K562 (cell line): ENCODE data around the gene NLK. TPM values are rescaled to one million over a fixed set of nuclear protein-coding genes. Genes with fewer than 3 reads are reported as not detected.

Source experiments
- ATAC-seq: fragments of 200-7000 bp; cut with Tn5 transposase; 3 replicates; pipeline ENCODE4 v1.9.1; 2020; ENCODE audit warnings: moderate library complexity
- BruUV-seq: library from RNA; stranded (reverse); fragments of 400-500 nt; replicated peaks from 2 replicates; lab custom pipeline; 2021; lab: Mats Ljungman, UMichigan
- CTCF ChIA-PET: fragments of 300-600 bp; formaldehyde crosslinking; extraction: SDS; loops from one replicate; lab custom pipeline; 2021; ENCODE audit warnings: low intra/inter-chr PET ratio; lab: Yijun Ruan, JAX
- POLR2A ChIA-PET: fragments of 300-600, 350-650 bp; sonication (Branson Sonifier 250); formaldehyde crosslinking; extraction: SDS; loops from one replicate; lab custom pipeline; 2021; ENCODE audit warnings: antibody characterized with exemption, inconsistent platforms; lab: Yijun Ruan, JAX
- DNase-seq, 4 experiments: peaks; one replicate each; pipeline versions ENCODE4 v3.0.0 to v3.0.0-alpha.2; 2011 to 2018; ENCODE audit warnings: low spot score in 3 of 4, mixed read lengths in 3 of 4; ENCODE audit errors: extremely low read depth in 1 of 4
- FAIRE-seq: peaks from 2 replicates; lab custom pipeline; 2011; peaks lifted over from hg19 to GRCh38; lab: Jason Lieb, UNC
- H2AFZ ChIP-seq: 2 replicates; pipeline ENCODE4 v1.6.0; 2011; ENCODE audit warnings: low read depth, low read length, control low read depth, inconsistent platforms
- H3K27ac ChIP-seq: fragments of 200-600 bp; 3 replicates; pipeline ENCODE4 v1.8.0; 2011; ENCODE audit warnings: low read depth, mild to moderate bottlenecking, control low read depth, inconsistent platforms, low read length, moderate library complexity, mixed read lengths; ENCODE audit errors: extremely low read depth
- H3K27me3 ChIP-seq, 2 experiments: fragments of 300-600 bp in 1 of 2; 2 replicates in 1 of 2; 3 replicates in 1 of 2; pipeline versions ENCODE4 v1.6.0 to v1.8.0; 2011; ENCODE audit warnings: inconsistent platforms in 2 of 2, low read length in 2 of 2, mild to moderate bottlenecking in 1 of 2, mixed read lengths in 1 of 2, moderate library complexity in 1 of 2; ENCODE audit not compliant: control insufficient read depth in 2 of 2, insufficient read depth in 2 of 2
- H3K36me3 ChIP-seq: fragments of 300-600 bp; 3 replicates; pipeline ENCODE4 v1.8.0; 2011; ENCODE audit warnings: mild to moderate bottlenecking, low read length, inconsistent platforms; ENCODE audit not compliant: control insufficient read depth, insufficient read depth
- H3K4me1 ChIP-seq, 2 experiments: fragments of 200-600 bp in 1 of 2; replicated peaks in 1 of 2; 2 replicates in 1 of 2; 3 replicates in 1 of 2; pipeline versions ENCODE4 v1.5.1 to v1.8.0; 2011; ENCODE audit warnings: inconsistent platforms in 2 of 2, low read length in 2 of 2, mild to moderate bottlenecking in 1 of 2, mixed read lengths in 1 of 2, moderate library complexity in 1 of 2; ENCODE audit not compliant: control insufficient read depth in 2 of 2, insufficient read depth in 2 of 2
- H3K4me2 ChIP-seq: 2 replicates; pipeline ENCODE4 v1.6.1; 2011; ENCODE audit warnings: low read length, control low read depth, inconsistent platforms, mixed read lengths; ENCODE audit not compliant: insufficient read depth
- H3K4me3 ChIP-seq: fragments of 200-600 bp; sonication (generic), shearing (Covaris generic); 2 replicates; pipeline ENCODE4 v1.5.1; 2016; ENCODE audit warnings: control low read depth, inconsistent platforms
- H3K79me2 ChIP-seq: fragments of 200-600 bp; 3 replicates; pipeline ENCODE4 v1.8.0; 2011; ENCODE audit warnings: low read length, inconsistent platforms; ENCODE audit not compliant: control insufficient read depth, insufficient read depth
- H3K9ac ChIP-seq, 2 experiments: 2 replicates each; pipeline versions ENCODE4 v1.6.0 to v1.6.1; 2011; ENCODE audit warnings: low read depth in 2 of 2, low read length in 2 of 2, control low read depth in 1 of 2, inconsistent platforms in 1 of 2, mild to moderate bottlenecking in 1 of 2, mixed read lengths in 1 of 2; ENCODE audit not compliant: insufficient read depth in 1 of 2
- H3K9me1 ChIP-seq: one replicate; pipeline ENCODE4 v1.6.0; 2011; ENCODE audit warnings: inconsistent platforms, mild to moderate bottlenecking, low read length, moderate library complexity; ENCODE audit not compliant: control insufficient read depth, insufficient read depth
- H3K9me3 ChIP-seq: replicated peaks from 2 replicates; pipeline ENCODE4 v1.5.1; 2011; ENCODE audit warnings: low read depth, low read length, inconsistent platforms; ENCODE audit not compliant: control insufficient read depth, insufficient read depth
- H4K20me1 ChIP-seq: replicated peaks from 2 replicates; pipeline ENCODE4 v1.6.1; 2011; ENCODE audit warnings: low read length, inconsistent platforms, mixed read lengths; ENCODE audit not compliant: control insufficient read depth, insufficient read depth
- ATF2 ChIP-seq: sonication (generic); formaldehyde crosslinking; IDR thresholded peaks from 2 replicates; pipeline ENCODE4 v1.8.1; 2022; ENCODE audit warnings: missing genetic modification reagents
- CCNT2 ChIP-seq: IDR thresholded peaks from 2 replicates; pipeline ENCODE4 v1.6.1; 2011; ENCODE audit warnings: borderline replicate concordance, low read depth, mild to moderate bottlenecking, moderate library complexity, mixed read lengths, low read length; ENCODE audit not compliant: insufficient read length; ENCODE audit errors: extremely low read depth
- ETV5 ChIP-seq: sonication (generic); formaldehyde crosslinking; IDR thresholded peaks from 2 replicates; pipeline ENCODE4 v1.4.0; 2020; ENCODE audit warnings: low read depth, mild to moderate bottlenecking, missing genetic modification reagents
- GABPA ChIP-seq: fragments of 200-800 bp; sonication (Bioruptor generic); conservative IDR thresholded peaks from 2 replicates; pipeline ENCODE4 v1.6.1; 2016; ENCODE audit warnings: low read depth, missing genetic modification characterization, missing compliant biosample characterization
- HDAC1 ChIP-seq, 2 experiments: fragments of 450-650 bp; IDR thresholded peaks; 2 replicates each; pipeline ENCODE4 v1.6.1; 2016 to 2017; ENCODE audit warnings: inconsistent platforms in 1 of 2, mild to moderate bottlenecking in 1 of 2, moderate library complexity in 1 of 2
- HES1 ChIP-seq: fragments of 450-650 bp; IDR thresholded peaks from 2 replicates; pipeline ENCODE4 v1.6.1; 2016; ENCODE audit warnings: low read depth, mild to moderate bottlenecking, moderate library complexity
- HINFP ChIP-seq: fragments of 450-650 bp; conservative IDR thresholded peaks from 2 replicates; pipeline ENCODE4 v1.6.1; 2016; ENCODE audit warnings: missing genetic modification characterization, low read depth, mild to moderate bottlenecking, control low read depth, missing compliant biosample characterization
- HMG20A ChIP-seq: fragments of 450-650 bp; formaldehyde crosslinking; conservative IDR thresholded peaks from 2 replicates; pipeline ENCODE4 v1.4.0; 2020; ENCODE audit warnings: mild to moderate bottlenecking, mixed read lengths
- KLF13 ChIP-seq: fragments of 450-650 bp; IDR thresholded peaks from 2 replicates; pipeline ENCODE4 v1.6.1; 2016; ENCODE audit warnings: missing genetic modification characterization, low read depth, mild to moderate bottlenecking, missing compliant biosample characterization, moderate library complexity, borderline replicate concordance
- MYNN ChIP-seq, 2 experiments: sonication (generic); formaldehyde crosslinking in 1 of 2; IDR thresholded peaks; 2 replicates each; pipeline versions ENCODE4 v1.5.0 to v1.6.1; 2016 to 2020; ENCODE audit warnings: antibody characterized with exemption in 1 of 2, missing genetic modification reagents in 1 of 2
- NFE2 ChIP-seq: IDR thresholded peaks from 2 replicates; pipeline ENCODE4 v1.6.1; 2014; ENCODE audit warnings: antibody characterized with exemption, low read depth
- NR2C1 ChIP-seq, 2 experiments: fragments of 450-650 bp; IDR thresholded peaks; 2 replicates each; pipeline ENCODE4 v1.6.1; 2017; ENCODE audit warnings: mild to moderate bottlenecking in 2 of 2, antibody characterized with exemption in 1 of 2, inconsistent platforms in 1 of 2, missing compliant biosample characterization in 1 of 2, missing genetic modification characterization in 1 of 2
- POLR2AphosphoS2 ChIP-seq: IDR thresholded peaks from 2 replicates; pipeline ENCODE4 v1.6.1; 2012; ENCODE audit warnings: low read length, improper control_type of control experiment
- ZFP36 ChIP-seq: fragments of 150-350 bp; IDR thresholded peaks from 2 replicates; pipeline ENCODE4 v1.6.1; 2018; ENCODE audit warnings: low read length, low read depth; ENCODE audit not compliant: partially characterized antibody
- ZNF507 ChIP-seq: conservative IDR thresholded peaks from 2 replicates; pipeline ENCODE4 v1.6.1; 2017; ENCODE audit warnings: missing genetic modification characterization, missing compliant biosample characterization
- WGBS: fragments of 100-300 bp; shearing (Covaris generic); methylation state at CpG from one replicate; pipeline ENCODE4 v1.1.6; 2016; ENCODE audit warnings: low coverage, mixed read lengths; ENCODE audit not compliant: insufficient coverage; ENCODE audit errors: missing lambda C conversion rate; 5-methylcytosine and 5-hydroxymethylcytosine counted together
- in situ Hi-C: fragments of 300-500 bp; cut with MboI; formaldehyde crosslinking; loops from 4 replicates; pipeline ENCODE4 v1.15.0; 2018; ENCODE audit warnings: inconsistent platforms, mixed read lengths
- intact Hi-C: fragments of 100-400 bp; cut with micrococcal nuclease; formaldehyde crosslinking; loops from 2 replicates; pipeline ENCODE4 v1.14.2; 2022
- polyA plus RNA-seq, 8 experiments: library from polyadenylated mRNA; depleted of rRNA in 4 of 8; stranded (reverse) in 5 of 8; unstranded in 3 of 8; fragments of >200 nt; fragmentation: Nextera tagmentation in 2 of 8; fragmentation: Illumina TruSeq in 1 of 8; extraction: Ambion mirVana in 2 of 8; extraction: Trizol in 1 of 8; gene quantifications; 2 replicates each; pipeline versions ENCODE4 v1.2.1 to v1.2.3, GENCODE V29; 2011 to 2014; ENCODE audit warnings: inconsistent platforms in 1 of 8, missing spikeins in 1 of 8
- total RNA-seq, 7 experiments: library from RNA; depleted of rRNA in 6 of 7; stranded (reverse); fragments of >200 nt in 6 of 7; fragmentation: Illumina TruSeq in 2 of 7; extraction: Trizol in 2 of 7; gene quantifications; 2 replicates each; pipeline versions ENCODE4 v1.2.1 to v1.2.3, GENCODE V29; 2011 to 2021; ENCODE audit warnings: low replicate concordance in 1 of 7

The NLK gene
- total and polyA plus RNA-seq, 9 of the 15 experiments (the other 6 are each of a cell fraction or from before 2014, with no cell fraction given) = 10.9 to 59.6 (median 26.7) TPM

- ChIA-PET POLR2A (interaction anchor here (0.6 kb wide), 1 partner anchor 108 kb away, joined by 3 read pairs; no protein-coding TSS in a partner anchor), CTCF (no interaction called here)
- no peaks in the 10 kb centered on the region for H3K9me3 ChIP-seq
- no peaks in the 10 kb centered on the region for H3K4me1 ChIP-seq
- no peaks in the 10 kb centered on the region for H3K36me3 ChIP-seq
- no peaks in the 10 kb centered on the region for H3K9me1 ChIP-seq
- WGBS = 28% methylated on average over 3 of the region's 3 CpGs
- H2AFZ ChIP-seq = no peak overlapping the region
- no TSS peak for BruUV-seq
- ATAC-seq (peak; percentile 43), DNase-seq (no peak), FAIRE-seq (no peak)
- H3K27ac ChIP-seq = no peak overlapping the region
- TF ChIP-seq GABPA (tag) = no peak
- TF ChIP-seq ZNF507 (tag) = no peak
- no peak for TF ChIP-seq HINFP (tag)
- no peak for TF ChIP-seq ZFP36
- TF ChIP-seq POLR2AphosphoS2 = no peak
- TF ChIP-seq ATF2 (CRISPR knock-in tag) = no peak
- no peak for TF ChIP-seq HES1
- TF ChIP-seq NFE2 = no peak
- TF ChIP-seq NR2C1 (IDR thresholded peaks at IDR 0.05) = no peak
- TF ChIP-seq NR2C1 (tag; IDR thresholded peaks at IDR 0.05) = no peak
- no peak for TF ChIP-seq HMG20A
- no peak for TF ChIP-seq MYNN (IDR thresholded peaks at IDR 0.05)
- TF ChIP-seq MYNN (CRISPR knock-in tag; IDR thresholded peaks at IDR 0.05) = no peak
- no peak for TF ChIP-seq CCNT2
- TF ChIP-seq KLF13 (tag) = no peak
- TF ChIP-seq HDAC1 (IDR thresholded peaks at IDR 0.05) = no peak
- TF ChIP-seq ETV5 (CRISPR knock-in tag) = no peak
- intact Hi-C loops (no loop called here), in situ Hi-C loops (no loop called here)
- H3K9ac ChIP-seq = no peak overlapping the region
- H3K4me2 ChIP-seq = no peak overlapping the region
- H4K20me1 ChIP-seq = no peaks in the 10 kb centered on the region
- H3K79me2 ChIP-seq = no peaks in the 10 kb centered on the region
- H3K4me3 ChIP-seq = no peak overlapping the region
- H3K27me3 ChIP-seq = no peaks in the 10 kb centered on the region
Measured at GRCh38 chr17:28204244-28204643, 161.8 kb downstream of the NLK start.
